ENCODE data around the gene RNF20.
"Not testable (repeated sequence)": the region's sequence is repeated elsewhere in the genome, so short reads cannot be mapped to it uniquely, and the experiment has no call there.

RNF20 gene

DNA sequence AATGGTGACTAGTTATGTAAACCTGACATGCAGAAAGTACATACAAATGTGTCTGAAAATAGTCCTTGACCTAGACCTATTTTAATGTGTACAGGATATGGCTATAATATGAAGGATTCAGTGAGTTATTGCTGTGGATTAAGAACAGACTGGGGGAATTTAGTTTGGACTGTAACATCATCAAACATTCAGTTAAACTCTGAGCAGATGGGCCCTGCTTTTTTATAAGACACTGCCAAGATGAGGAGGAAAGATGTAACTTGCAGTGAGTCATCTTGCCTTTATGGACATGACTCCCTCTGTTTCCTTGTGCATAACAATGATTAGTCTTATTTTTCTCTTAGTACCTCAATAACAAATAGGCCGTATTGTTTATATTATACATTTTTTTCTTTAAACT, 48.9 kb downstream of the RNF20 start:
- Histone ChIP-seq H3K79me2 (ENCODE audit: low read length) (no peaks in the 10 kb centered on the region), H3K4me2 (ENCODE audit: low read length) (no peak overlapping the region), H3K4me3 (ENCODE audit: low read length) (no peak overlapping the region), H2AFZ (ENCODE audit: low read depth, low read length) (no peak overlapping the region), H3K9ac (ENCODE audit: low read length) (no peak overlapping the region), H4K20me1 (ENCODE audit: insufficient read depth, low read length) (no peaks in the 10 kb centered on the region), H3K27me3 (ENCODE audit: low read depth, low read length) (no peaks in the 10 kb centered on the region), H3K36me3 (replicated peaks; ENCODE audit: low read depth, low read length) (no peaks in the 10 kb centered on the region), H3K9me3 (ENCODE audit: insufficient read depth, low read length) (no peaks in the 10 kb centered on the region), H3K4me1 (ENCODE audit: low read length) (peaks cover 28% of the 10 kb centered on the region), H3K27ac (ENCODE audit: low read length) (no peak overlapping the region)
- TF ChIP-seq, protein P1, sequence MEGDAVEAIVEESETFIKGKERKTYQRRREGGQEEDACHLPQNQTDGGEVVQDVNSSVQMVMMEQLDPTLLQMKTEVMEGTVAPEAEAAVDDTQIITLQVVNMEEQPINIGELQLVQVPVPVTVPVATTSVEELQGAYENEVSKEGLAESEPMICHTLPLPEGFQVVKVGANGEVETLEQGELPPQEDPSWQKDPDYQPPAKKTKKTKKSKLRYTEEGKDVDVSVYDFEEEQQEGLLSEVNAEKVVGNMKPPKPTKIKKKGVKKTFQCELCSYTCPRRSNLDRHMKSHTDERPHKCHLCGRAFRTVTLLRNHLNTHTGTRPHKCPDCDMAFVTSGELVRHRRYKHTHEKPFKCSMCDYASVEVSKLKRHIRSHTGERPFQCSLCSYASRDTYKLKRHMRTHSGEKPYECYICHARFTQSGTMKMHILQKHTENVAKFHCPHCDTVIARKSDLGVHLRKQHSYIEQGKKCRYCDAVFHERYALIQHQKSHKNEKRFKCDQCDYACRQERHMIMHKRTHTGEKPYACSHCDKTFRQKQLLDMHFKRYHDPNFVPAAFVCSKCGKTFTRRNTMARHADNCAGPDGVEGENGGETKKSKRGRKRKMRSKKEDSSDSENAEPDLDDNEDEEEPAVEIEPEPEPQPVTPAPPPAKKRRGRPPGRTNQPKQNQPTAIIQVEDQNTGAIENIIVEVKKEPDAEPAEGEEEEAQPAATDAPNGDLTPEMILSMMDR (IDR thresholded peaks at IDR 0.05; ENCODE audit: low read depth, low read length), result no peak
- no peak for TF ChIP-seq EZH2phosphoT487 (IDR thresholded peaks at IDR 0.05; ENCODE audit: low read depth)

DNA sequence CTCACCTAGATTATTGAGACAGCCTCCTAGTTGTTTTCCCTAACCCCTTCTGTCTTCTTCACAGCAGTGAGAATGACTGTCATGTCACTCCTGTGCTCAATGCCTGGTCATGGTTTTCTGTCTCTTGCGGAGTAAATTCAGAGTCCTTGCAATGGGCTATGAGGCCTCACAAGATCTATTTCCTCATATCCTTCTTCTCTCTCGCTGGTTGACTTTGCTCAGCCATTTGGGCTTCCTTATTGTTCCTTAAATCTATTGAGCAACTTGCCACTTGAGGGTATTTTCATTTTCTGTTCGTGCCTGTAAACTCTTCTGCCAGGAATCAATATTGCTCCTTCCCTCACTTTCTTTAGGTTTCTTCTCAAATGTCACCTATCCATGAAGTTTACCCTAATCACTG, 52.1 kb downstream of the RNF20 start:
- H3K4me3 ChIP-seq (ENCODE audit: low read length), result no peak overlapping the region
- H3K9ac ChIP-seq (ENCODE audit: low read length), result no peak overlapping the region
- no peaks in the 10 kb centered on the region for H3K36me3 ChIP-seq (replicated peaks; ENCODE audit: low read depth, low read length)
- no peaks in the 10 kb centered on the region for H3K9me3 ChIP-seq (ENCODE audit: insufficient read depth, low read length)
- no peak overlapping the region for H2AFZ ChIP-seq (ENCODE audit: low read depth, low read length)
- H3K27ac ChIP-seq (ENCODE audit: low read length), result no peak overlapping the region
- H3K4me1 ChIP-seq (ENCODE audit: low read length), result peaks cover 13% of the 10 kb centered on the region
- H3K4me2 ChIP-seq (ENCODE audit: low read length), result no peak overlapping the region
- H4K20me1 ChIP-seq (ENCODE audit: insufficient read depth, low read length), result no peaks in the 10 kb centered on the region
- no peaks in the 10 kb centered on the region for H3K27me3 ChIP-seq (ENCODE audit: low read depth, low read length)
- TF ChIP-seq EZH2phosphoT487 (IDR thresholded peaks at IDR 0.05; ENCODE audit: low read depth), result no peak
- TF ChIP-seq, protein P1 (IDR thresholded peaks at IDR 0.05; ENCODE audit: low read depth, low read length), result no peak
- H3K79me2 ChIP-seq (ENCODE audit: low read length), result no peaks in the 10 kb centered on the region

DNA sequence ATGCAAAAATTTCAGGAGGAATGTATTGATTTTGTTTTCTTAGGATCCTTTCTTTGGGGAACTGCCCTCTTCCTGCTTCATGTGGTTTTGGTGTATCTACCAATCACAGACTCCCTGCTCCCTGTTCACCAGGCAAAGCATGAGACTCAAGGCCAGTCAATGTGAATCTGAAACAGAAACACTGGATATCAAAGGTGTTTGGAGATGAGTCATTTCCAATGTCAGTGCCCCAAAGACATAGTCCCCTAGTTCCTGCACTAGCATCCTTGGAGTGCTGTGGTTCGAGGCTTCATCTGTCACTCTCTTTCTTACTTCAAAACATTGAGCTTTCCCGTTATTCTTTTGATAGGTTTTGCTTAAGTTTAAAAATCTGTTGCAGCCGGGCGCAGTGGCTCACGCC, 53.0 kb downstream of the RNF20 start:
- Histone ChIP-seq H3K4me3 (ENCODE audit: low read length) (no peak overlapping the region), H3K79me2 (ENCODE audit: low read length) (no peaks in the 10 kb centered on the region), H2AFZ (ENCODE audit: low read depth, low read length) (no peak overlapping the region), H3K27me3 (ENCODE audit: low read depth, low read length) (no peaks in the 10 kb centered on the region), H3K9me3 (ENCODE audit: insufficient read depth, low read length) (no peaks in the 10 kb centered on the region), H3K4me1 (ENCODE audit: low read length) (peaks cover 13% of the 10 kb centered on the region), H3K4me2 (ENCODE audit: low read length) (0 out of 2 replicates have a peak overlapping the region, but pooled peaks have one; percentile 3), H4K20me1 (ENCODE audit: insufficient read depth, low read length) (no peaks in the 10 kb centered on the region), H3K36me3 (replicated peaks; ENCODE audit: low read depth, low read length) (no peaks in the 10 kb centered on the region), H3K27ac (ENCODE audit: low read length) (no peak overlapping the region), H3K9ac (ENCODE audit: low read length) (no peak overlapping the region)
- TF ChIP-seq, protein P1 (IDR thresholded peaks at IDR 0.05; ENCODE audit: low read depth, low read length), result no peak
- no peak for TF ChIP-seq EZH2phosphoT487 (IDR thresholded peaks at IDR 0.05; ENCODE audit: low read depth)

DNA sequence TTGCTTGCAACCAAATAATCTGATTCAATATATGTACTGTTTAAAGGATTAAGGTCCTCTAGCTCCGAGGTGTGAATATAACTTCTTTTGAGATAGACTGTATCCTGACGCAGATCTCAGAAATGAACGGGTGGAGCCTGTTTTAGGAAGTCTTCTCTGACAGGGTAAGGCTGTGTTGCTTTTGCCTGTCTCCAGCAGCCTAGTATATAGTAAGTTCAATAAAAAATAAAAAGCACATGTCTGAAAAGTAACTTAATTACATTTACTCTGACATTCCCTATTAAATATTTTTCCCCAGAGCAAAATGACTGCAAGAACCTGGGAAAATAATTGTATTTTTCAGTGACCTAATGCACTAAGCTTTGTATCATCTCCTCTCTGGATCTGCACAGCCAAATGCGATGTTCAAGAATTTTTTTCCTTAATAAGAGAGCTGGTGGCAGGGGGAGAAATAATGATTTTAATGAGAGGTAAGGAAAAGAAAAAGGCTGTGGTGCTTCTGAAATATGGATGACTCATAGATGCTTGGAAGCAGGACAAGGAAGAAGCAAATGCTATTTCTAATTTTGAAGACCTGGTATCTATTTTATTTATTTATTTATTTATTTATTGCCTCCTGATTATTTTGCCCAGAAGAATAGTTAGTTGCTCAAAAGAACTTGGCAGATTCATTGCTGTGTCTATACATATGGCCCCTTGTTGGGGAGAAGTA, 53.8 kb downstream of the RNF20 start:
- Histone ChIP-seq H3K4me3 (ENCODE audit: low read length) (no peak overlapping the region), H3K9me3 (ENCODE audit: insufficient read depth, low read length) (no peaks in the 10 kb centered on the region), H3K4me2 (ENCODE audit: low read length) (no peak overlapping the region), H3K79me2 (ENCODE audit: low read length) (no peaks in the 10 kb centered on the region), H3K4me1 (ENCODE audit: low read length) (peaks cover 13% of the 10 kb centered on the region), H3K9ac (ENCODE audit: low read length) (no peak overlapping the region), H3K27ac (ENCODE audit: low read length) (no peak overlapping the region), H4K20me1 (ENCODE audit: insufficient read depth, low read length) (no peaks in the 10 kb centered on the region), H3K27me3 (ENCODE audit: low read depth, low read length) (no peaks in the 10 kb centered on the region), H2AFZ (ENCODE audit: low read depth, low read length) (no peak overlapping the region), H3K36me3 (replicated peaks; ENCODE audit: low read depth, low read length) (no peaks in the 10 kb centered on the region)
- TF ChIP-seq EZH2phosphoT487 (IDR thresholded peaks at IDR 0.05; ENCODE audit: low read depth), result no peak
- TF ChIP-seq, protein P1 (IDR thresholded peaks at IDR 0.05; ENCODE audit: low read depth, low read length), result no peak

DNA sequence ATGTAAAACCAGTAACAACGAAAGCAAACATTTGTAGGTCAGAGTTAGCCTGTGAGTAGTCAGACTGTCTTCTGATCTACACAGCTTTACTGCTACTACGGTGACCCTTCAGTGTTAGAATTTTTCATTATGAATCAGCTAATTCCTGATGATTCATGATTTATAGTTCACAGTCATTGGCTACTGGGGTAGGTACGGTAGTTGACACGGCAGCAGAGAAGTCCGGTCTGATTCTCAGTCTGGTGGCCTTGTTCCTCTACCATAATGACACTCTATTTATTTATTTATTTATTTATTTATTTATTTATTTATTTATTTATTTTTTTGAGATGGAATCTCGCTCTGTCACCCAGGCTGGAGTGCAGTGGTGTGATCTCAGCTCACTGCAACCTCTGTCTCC, 56.4 kb downstream of the RNF20 start:
- not testable (repeated sequence) for H3K4me3 ChIP-seq (ENCODE audit: low read length); H3K27ac ChIP-seq (ENCODE audit: low read length); H3K4me2 ChIP-seq (ENCODE audit: low read length); H3K9me3 ChIP-seq (ENCODE audit: insufficient read depth, low read length); H3K27me3 ChIP-seq (ENCODE audit: low read depth, low read length); H4K20me1 ChIP-seq (ENCODE audit: insufficient read depth, low read length); H3K36me3 ChIP-seq (replicated peaks; ENCODE audit: low read depth, low read length); H3K9ac ChIP-seq (ENCODE audit: low read length); H3K79me2 ChIP-seq (ENCODE audit: low read length); H2AFZ ChIP-seq (ENCODE audit: low read depth, low read length)
- peaks cover 26% of the 10 kb centered on the region for H3K4me1 ChIP-seq (ENCODE audit: low read length)
